IMR-90 (cell line): ENCODE measurements around the gene LEKR1. TPM values are rescaled to one million over a fixed set of nuclear protein-coding genes. Genes with fewer than 3 reads are reported as not detected.

Experiments used
- ATAC-seq: fragments of 200-7000 bp; cut with Tn5 transposase; 2 replicates; pipeline ENCODE4 v1.9.1; 2020; ENCODE audit warnings: low read depth, mild to moderate bottlenecking, moderate library complexity
- BruUV-seq: library from RNA; stranded (reverse); fragments of 400-500 nt; replicated peaks from 2 replicates; lab custom pipeline; 2021; lab: Mats Ljungman, UMichigan
- CTCF ChIA-PET: fragments of 300-600 bp; formaldehyde crosslinking; extraction: SDS; loops from one replicate; lab custom pipeline; 2021; ENCODE audit warnings: antibody characterized with exemption; lab: Yijun Ruan, JAX
- POLR2A ChIA-PET: fragments of 300-600 bp; sonication (Branson Sonifier 250); formaldehyde crosslinking; loops from one replicate; lab custom pipeline; 2022; ENCODE audit warnings: antibody characterized with exemption; ENCODE audit not compliant: unreplicated experiment; lab: Charles Lee
- DNase-seq: peaks from one replicate; pipeline ENCODE4 v3.0.0; 2013
- H2AFZ ChIP-seq: replicated peaks from 2 replicates; pipeline ENCODE3; 2013; ENCODE audit warnings: low read length, mild to moderate bottlenecking; ENCODE audit not compliant: poor library complexity
- H2AK5ac ChIP-seq: 2 replicates; pipeline ENCODE4 v1.6.1; 2013; ENCODE audit warnings: low read depth, low read length, inconsistent platforms
- H2AK9ac ChIP-seq: replicated peaks from 2 replicates; pipeline ENCODE3; 2013; ENCODE audit warnings: mild to moderate bottlenecking, low read depth, low read length, moderate library complexity; ENCODE audit not compliant: poor library complexity
- H2BK120ac ChIP-seq: 2 replicates; pipeline ENCODE4 v1.6.1; 2013; ENCODE audit warnings: low read depth, low read length, inconsistent platforms
- H2BK15ac ChIP-seq: 3 replicates; pipeline ENCODE4 v1.6.1; 2013; ENCODE audit warnings: low read depth, low read length, inconsistent platforms
- H2BK20ac ChIP-seq: 2 replicates; pipeline ENCODE4 v1.6.1; 2013; ENCODE audit warnings: low read depth, mild to moderate bottlenecking, inconsistent platforms, low read length, moderate library complexity
- H2BK5ac ChIP-seq: 2 replicates; pipeline ENCODE4 v1.6.1; 2013; ENCODE audit warnings: mild to moderate bottlenecking, low read depth, low read length, inconsistent platforms; ENCODE audit not compliant: poor library complexity, severe bottlenecking
- H3K14ac ChIP-seq: replicated peaks from 2 replicates; pipeline ENCODE4 v1.6.1; 2013; ENCODE audit warnings: low read depth, low read length, inconsistent platforms
- H3K18ac ChIP-seq: 2 replicates; pipeline ENCODE4 v1.6.1; 2013; ENCODE audit warnings: low read depth, low read length, control low read depth
- H3K23ac ChIP-seq: 2 replicates; pipeline ENCODE4 v1.6.1; 2013; ENCODE audit warnings: low read depth, low read length, inconsistent platforms
- H3K27ac ChIP-seq: 2 replicates; pipeline ENCODE4 v1.5.1; 2013; ENCODE audit warnings: mild to moderate bottlenecking, control low read depth, low read length; ENCODE audit not compliant: insufficient read depth
- H3K27me3 ChIP-seq: 2 replicates; pipeline ENCODE4 v1.6.1; 2013; ENCODE audit warnings: low read length; ENCODE audit not compliant: control insufficient read depth, insufficient read depth
- H3K36me3 ChIP-seq: 2 replicates; pipeline ENCODE4 v1.6.1; 2013; ENCODE audit warnings: low read length, mixed read lengths; ENCODE audit not compliant: control insufficient read depth, insufficient read depth
- H3K4ac ChIP-seq: 2 replicates; pipeline ENCODE4 v1.6.1; 2013; ENCODE audit warnings: low read depth, low read length, inconsistent platforms
- H3K4me1 ChIP-seq: 2 replicates; pipeline ENCODE4 v1.6.1; 2013; ENCODE audit warnings: low read length, mixed read lengths; ENCODE audit not compliant: control insufficient read depth, insufficient read depth
- H3K4me2 ChIP-seq: 2 replicates; pipeline ENCODE4 v1.6.1; 2013; ENCODE audit warnings: low read depth, mild to moderate bottlenecking, control low read depth, low read length, moderate library complexity
- H3K4me3 ChIP-seq: 2 replicates; pipeline ENCODE4 v1.5.1; 2013; ENCODE audit warnings: low read depth, mild to moderate bottlenecking, control low read depth, low read length, moderate library complexity; ENCODE audit not compliant: insufficient read depth
- H3K56ac ChIP-seq: 2 replicates; pipeline ENCODE4 v1.6.1; 2013; ENCODE audit warnings: low read length, inconsistent platforms; ENCODE audit not compliant: insufficient read depth; ENCODE audit errors: extremely low read depth
- H3K79me1 ChIP-seq, 2 experiments: 2 replicates each; pipeline ENCODE4 v1.6.1; 2013; ENCODE audit warnings: low read length in 2 of 2, inconsistent platforms in 1 of 2, low read depth in 1 of 2
- H3K9ac ChIP-seq: 2 replicates; pipeline ENCODE4 v1.6.1; 2013; ENCODE audit warnings: low read depth, low read length, control low read depth
- H3K9me1 ChIP-seq: 2 replicates; pipeline ENCODE4 v1.6.1; 2013; ENCODE audit warnings: low read length, inconsistent platforms; ENCODE audit not compliant: insufficient read depth
- H3K9me3 ChIP-seq: 2 replicates; pipeline ENCODE4 v1.6.1; 2013; ENCODE audit warnings: low read length; ENCODE audit not compliant: control insufficient read depth, insufficient read depth
- H4K20me1 ChIP-seq: 2 replicates; pipeline ENCODE4 v1.6.1; 2013; ENCODE audit warnings: low read length, inconsistent platforms; ENCODE audit not compliant: insufficient read depth
- H4K5ac ChIP-seq: 2 replicates; pipeline ENCODE4 v1.6.1; 2013; ENCODE audit warnings: mild to moderate bottlenecking, low read depth, low read length, control low read depth
- H4K8ac ChIP-seq, 2 experiments: 2 replicates each; pipeline ENCODE4 v1.6.1; 2013; ENCODE audit warnings: low read depth in 2 of 2, low read length in 2 of 2, control low read depth in 1 of 2, inconsistent platforms in 1 of 2
- H4K91ac ChIP-seq: 2 replicates; pipeline ENCODE4 v1.6.1; 2013; ENCODE audit warnings: low read depth, low read length, inconsistent platforms; ENCODE audit not compliant: insufficient read depth
- NFE2L2 ChIP-seq: fragments of 150-350 bp; IDR thresholded peaks from 2 replicates; pipeline ENCODE4 v1.6.1; 2016; ENCODE audit warnings: low read depth, mild to moderate bottlenecking, low read length
- RCOR1 ChIP-seq: IDR thresholded peaks from 2 replicates; pipeline ENCODE4 v1.6.1; 2012; ENCODE audit warnings: mild to moderate bottlenecking, low read length, improper control_type of control experiment; ENCODE audit not compliant: insufficient replicate concordance
- USF2 ChIP-seq: fragments of 150-350 bp; IDR thresholded peaks from 2 replicates; pipeline ENCODE4 v1.6.1; 2017; ENCODE audit warnings: mild to moderate bottlenecking, antibody characterized with exemption, low read length, low read depth
- WGBS, 2 experiments: methylation state at CpG; one replicate each; pipeline versions ENCODE4 v1.1.5 to v1.1.7; 2013; ENCODE audit warnings: missing lambda C conversion rate in 2 of 2; ENCODE audit not compliant: insufficient read length in 1 of 2; ENCODE audit errors: extremely low coverage in 2 of 2; 5-methylcytosine and 5-hydroxymethylcytosine counted together
- dilution Hi-C: fragments of 300-500 bp; cut with HindIII; formaldehyde crosslinking; loops from one replicate; pipeline ENCODE4 v1.14.3; 2018; ENCODE audit warnings: low sequenced_read_pairs; ENCODE audit not compliant: unreplicated experiment
- in situ Hi-C: fragments of 300-500 bp; cut with MboI; formaldehyde crosslinking; loops from 3 replicates; pipeline ENCODE4 v1.14.3; 2019; ENCODE audit warnings: low sequenced_read_pairs, inconsistent platforms, mixed read lengths
- intact Hi-C: fragments of 100-400 bp; cut with micrococcal nuclease; formaldehyde crosslinking; loops from 2 replicates; pipeline ENCODE4 v1.10.0; 2022
- polyA plus RNA-seq, 3 experiments: library from polyadenylated mRNA; depleted of rRNA; stranded (reverse); fragments of >200 nt; gene quantifications; 2 replicates each; pipeline ENCODE4 v1.2.3, GENCODE V29; 2012; ENCODE audit warnings: low replicate concordance in 1 of 3
- total RNA-seq: library from RNA; depleted of rRNA; stranded (reverse); fragments of >200 nt; gene quantifications from 2 replicates; pipeline ENCODE4 v1.2.3, GENCODE V29; 2012
- TF ChIP-seq, protein P1 (sequence below): fragments of 150-350 bp; IDR thresholded peaks from 2 replicates; pipeline ENCODE4 v1.6.1; 2016; ENCODE audit warnings: low read depth, mild to moderate bottlenecking, low read length, moderate library complexity, borderline replicate concordance

LEKR1 gene
- total and polyA plus RNA-seq, 2 of the 4 experiments (the other 2 are of a cell fraction), result 0.19 to 0.36 TPM

DNA sequence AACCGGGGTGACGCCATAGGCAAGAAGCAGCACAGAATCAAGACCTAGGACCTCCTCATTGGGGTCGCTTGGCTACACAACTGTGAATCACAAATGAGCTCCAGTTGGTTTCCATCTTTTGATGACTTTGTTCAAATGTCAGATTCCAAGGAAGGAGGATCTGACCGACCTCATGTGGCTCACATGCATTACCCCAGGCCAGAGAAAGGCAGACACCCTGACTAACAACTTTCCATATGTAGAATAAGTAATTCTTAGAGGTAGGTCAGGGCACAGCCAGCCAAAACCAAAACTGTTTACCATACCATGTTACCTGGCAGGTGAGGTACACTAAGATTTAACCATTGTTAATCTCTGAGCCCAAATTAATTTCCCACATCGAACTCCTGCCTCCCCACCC is 237.3 kb downstream of the LEKR1 start:
- intact Hi-C loops (no loop called here), in situ Hi-C loops (no loop called here), dilution Hi-C loops (no loop called here)
- no peak overlapping the region for H3K4ac ChIP-seq
- WGBS, 2 experiments, result 93% methylated on average over 3 of the region's 5 CpGs; no CpG with 5 or more reads in 1 of the 2 experiments
- no peak for ATAC-seq
- no peak overlapping the region for H3K4me2 ChIP-seq
- H3K9ac ChIP-seq, result no peak overlapping the region
- ChIA-PET CTCF (no interaction called here), POLR2A (no interaction called here)
- no peak overlapping the region for H3K56ac ChIP-seq
- TF ChIP-seq NFE2L2 (no peak), RCOR1 (no peak), USF2 (no peak)
- TF ChIP-seq, protein P1, sequence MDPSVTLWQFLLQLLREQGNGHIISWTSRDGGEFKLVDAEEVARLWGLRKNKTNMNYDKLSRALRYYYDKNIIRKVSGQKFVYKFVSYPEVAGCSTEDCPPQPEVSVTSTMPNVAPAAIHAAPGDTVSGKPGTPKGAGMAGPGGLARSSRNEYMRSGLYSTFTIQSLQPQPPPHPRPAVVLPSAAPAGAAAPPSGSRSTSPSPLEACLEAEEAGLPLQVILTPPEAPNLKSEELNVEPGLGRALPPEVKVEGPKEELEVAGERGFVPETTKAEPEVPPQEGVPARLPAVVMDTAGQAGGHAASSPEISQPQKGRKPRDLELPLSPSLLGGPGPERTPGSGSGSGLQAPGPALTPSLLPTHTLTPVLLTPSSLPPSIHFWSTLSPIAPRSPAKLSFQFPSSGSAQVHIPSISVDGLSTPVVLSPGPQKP, result no peak
- H3K27ac ChIP-seq, result no peak overlapping the region
- H3K9me1 ChIP-seq, result peaks cover 12% of the 10 kb centered on the region; the same call in 1 of the 2 replicates
- H4K5ac ChIP-seq, result no peak overlapping the region
- H3K4me1 ChIP-seq, result peaks cover 9% of the 10 kb centered on the region
- no peaks in the 10 kb centered on the region for H3K36me3 ChIP-seq
- no peak for DNase-seq
- no peak overlapping the region for H2AK9ac ChIP-seq
- no peak overlapping the region for H2AFZ ChIP-seq
- no peak overlapping the region for H4K91ac ChIP-seq
- no peak overlapping the region for H2BK120ac ChIP-seq
- no peaks in the 10 kb centered on the region for H3K9me3 ChIP-seq
- H2BK5ac ChIP-seq, result no peak overlapping the region
- no peak overlapping the region for H2BK15ac ChIP-seq
- no peaks in the 10 kb centered on the region for H4K20me1 ChIP-seq
- no peak overlapping the region for H3K18ac ChIP-seq
- H2BK20ac ChIP-seq, result no peak overlapping the region
- H4K8ac ChIP-seq, result no peak overlapping the region
- BruUV-seq, result no TSS peak
- no peak overlapping the region for H3K14ac ChIP-seq
- no peaks in the 10 kb centered on the region for H3K27me3 ChIP-seq
- H3K79me1 ChIP-seq, result no peaks in the 10 kb centered on the region
- no peak overlapping the region for H3K4me3 ChIP-seq
- H3K23ac ChIP-seq, result no peak overlapping the region
- H2AK5ac ChIP-seq, result no peak overlapping the region
